HFFc6 (cell line): ENCODE results near the gene HSD17B13. TPM values are rescaled to one million over a fixed set of nuclear protein-coding genes. Genes with fewer than 3 reads are reported as not detected.

ENCODE experiments used
- DNase-seq: peaks from one replicate; pipeline ENCODE4 v3.0.0-alpha.2; 2018
- H3K27ac Mint-ChIP-seq: 2 replicates; pipeline ENCODE4 v1.8.0; 2020; ENCODE audit warnings: mild to moderate bottlenecking, mixed read lengths
- H3K27me3 Mint-ChIP-seq: 2 replicates; pipeline ENCODE4 v1.8.0; 2021; ENCODE audit warnings: mild to moderate bottlenecking, moderate library complexity, mixed read lengths; ENCODE audit not compliant: insufficient read depth
- H3K36me3 Mint-ChIP-seq: 2 replicates; pipeline ENCODE4 v1.8.0; 2021; ENCODE audit warnings: low read depth, mixed read lengths
- H3K4me1 Mint-ChIP-seq: 2 replicates; pipeline ENCODE4 v1.8.0; 2020; ENCODE audit warnings: low read depth, mixed read lengths
- H3K4me3 Mint-ChIP-seq: 2 replicates; pipeline ENCODE4 v1.8.0; 2020; ENCODE audit warnings: mild to moderate bottlenecking, moderate library complexity, mixed read lengths
- H3K9me3 Mint-ChIP-seq: 2 replicates; pipeline ENCODE4 v1.8.0; 2020; ENCODE audit warnings: mild to moderate bottlenecking, mixed read lengths
- total RNA-seq, 6 experiments: library from RNA; stranded (reverse); fragmentation: NEBNext Ultra II Directional; extraction: Animal tissue kit (Norgen Biotek cat#: 25700); gene quantifications; 2 replicates in 1 of 6; 3 replicates in 5 of 6; pipeline ENCODE4 v1.2.3, GENCODE V29; 2021
- TF ChIP-seq, protein P1 (sequence below): fragments of 200-600 bp; sonication (generic); IDR thresholded peaks from 2 replicates; pipeline ENCODE4 v1.5.0; 2021; ENCODE audit warnings: antibody characterized with exemption, mild to moderate bottlenecking

The HSD17B13 gene
- total RNA-seq, 6 experiments from 2014 or later, result not detected

DNA sequence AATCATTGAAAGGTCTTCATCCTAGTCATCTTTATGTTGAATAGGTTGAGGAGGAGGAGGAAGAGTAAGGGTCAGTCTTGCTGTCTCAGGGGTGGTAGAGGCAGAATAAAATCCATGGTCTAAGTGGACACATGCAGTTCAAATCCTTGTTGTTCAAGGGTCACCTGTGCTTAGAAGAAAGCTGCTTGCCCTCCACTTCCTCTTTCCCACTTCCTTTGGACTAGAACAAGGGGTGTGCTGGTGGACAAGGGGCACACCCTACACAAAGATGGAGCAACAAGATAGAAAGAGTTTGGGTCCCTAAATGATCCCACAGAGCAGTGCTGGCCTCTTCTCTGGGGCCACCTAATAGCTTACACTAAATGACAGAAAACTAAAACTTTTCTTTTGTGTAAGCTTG lies 47.9 kb downstream of the HSD17B13 start:
- Mint-ChIP-seq H3K4me3 (no peak overlapping the region), H3K4me1 (no peaks in the 10 kb centered on the region), H3K9me3 (no peaks in the 10 kb centered on the region), H3K36me3 (no peaks in the 10 kb centered on the region), H3K27me3 (peaks cover 10% of the 10 kb centered on the region), H3K27ac (no peak overlapping the region)
- DNase-seq, result no peak
- TF ChIP-seq, protein P1, sequence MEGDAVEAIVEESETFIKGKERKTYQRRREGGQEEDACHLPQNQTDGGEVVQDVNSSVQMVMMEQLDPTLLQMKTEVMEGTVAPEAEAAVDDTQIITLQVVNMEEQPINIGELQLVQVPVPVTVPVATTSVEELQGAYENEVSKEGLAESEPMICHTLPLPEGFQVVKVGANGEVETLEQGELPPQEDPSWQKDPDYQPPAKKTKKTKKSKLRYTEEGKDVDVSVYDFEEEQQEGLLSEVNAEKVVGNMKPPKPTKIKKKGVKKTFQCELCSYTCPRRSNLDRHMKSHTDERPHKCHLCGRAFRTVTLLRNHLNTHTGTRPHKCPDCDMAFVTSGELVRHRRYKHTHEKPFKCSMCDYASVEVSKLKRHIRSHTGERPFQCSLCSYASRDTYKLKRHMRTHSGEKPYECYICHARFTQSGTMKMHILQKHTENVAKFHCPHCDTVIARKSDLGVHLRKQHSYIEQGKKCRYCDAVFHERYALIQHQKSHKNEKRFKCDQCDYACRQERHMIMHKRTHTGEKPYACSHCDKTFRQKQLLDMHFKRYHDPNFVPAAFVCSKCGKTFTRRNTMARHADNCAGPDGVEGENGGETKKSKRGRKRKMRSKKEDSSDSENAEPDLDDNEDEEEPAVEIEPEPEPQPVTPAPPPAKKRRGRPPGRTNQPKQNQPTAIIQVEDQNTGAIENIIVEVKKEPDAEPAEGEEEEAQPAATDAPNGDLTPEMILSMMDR, result no peak

DNA sequence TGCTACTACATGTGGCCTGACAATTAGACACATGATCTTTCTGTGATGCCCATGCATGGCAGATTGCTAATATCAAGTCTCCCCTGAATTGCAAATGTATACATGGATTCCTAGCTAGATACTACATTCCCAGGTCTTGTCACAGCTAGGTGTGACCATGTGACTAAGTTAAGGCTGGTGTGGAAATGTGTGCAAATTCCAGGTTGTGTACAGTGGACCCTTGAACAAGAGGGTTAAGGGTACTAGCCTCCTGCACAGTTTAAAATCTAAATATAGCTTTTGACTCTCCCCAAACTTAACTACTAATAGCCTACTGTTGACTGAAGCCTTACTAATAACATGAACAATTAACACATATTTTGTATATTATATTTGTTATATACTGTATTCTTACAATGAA lies 48.4 kb downstream of the HSD17B13 start:
- no peak for DNase-seq
- Mint-ChIP-seq H3K9me3 (no peaks in the 10 kb centered on the region), H3K4me1 (no peaks in the 10 kb centered on the region), H3K27me3 (peaks cover 10% of the 10 kb centered on the region), H3K36me3 (no peaks in the 10 kb centered on the region), H3K4me3 (no peak overlapping the region), H3K27ac (no peak overlapping the region)
- TF ChIP-seq, protein P1, result no peak

DNA sequence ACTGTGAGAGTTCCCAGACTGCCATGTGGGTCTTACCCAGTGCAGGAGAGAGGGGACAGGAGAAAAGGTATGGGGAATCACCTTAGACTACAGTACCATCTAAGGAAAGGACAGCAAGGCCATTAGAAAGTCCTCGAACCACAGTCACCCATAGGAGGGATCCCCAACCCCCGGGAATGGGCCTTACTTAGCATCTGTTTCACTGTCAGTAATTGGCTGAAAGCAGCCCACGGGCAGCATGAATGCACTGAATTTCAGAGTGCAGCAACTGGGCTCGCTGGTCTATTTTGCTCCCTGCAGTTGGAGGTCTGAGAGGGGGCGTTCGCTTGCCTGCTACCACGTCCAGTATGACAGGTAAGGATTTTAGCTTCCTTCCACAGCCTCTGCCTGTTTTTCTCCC lies 51.9 kb downstream of the HSD17B13 start:
- Mint-ChIP-seq H3K4me1 (no peaks in the 10 kb centered on the region), H3K9me3 (no peaks in the 10 kb centered on the region), H3K27me3 (peaks cover 22% of the 10 kb centered on the region), H3K4me3 (no peak overlapping the region), H3K36me3 (no peaks in the 10 kb centered on the region), H3K27ac (no peak overlapping the region)
- TF ChIP-seq, protein P1, result no peak
- DNase-seq, result no peak

DNA sequence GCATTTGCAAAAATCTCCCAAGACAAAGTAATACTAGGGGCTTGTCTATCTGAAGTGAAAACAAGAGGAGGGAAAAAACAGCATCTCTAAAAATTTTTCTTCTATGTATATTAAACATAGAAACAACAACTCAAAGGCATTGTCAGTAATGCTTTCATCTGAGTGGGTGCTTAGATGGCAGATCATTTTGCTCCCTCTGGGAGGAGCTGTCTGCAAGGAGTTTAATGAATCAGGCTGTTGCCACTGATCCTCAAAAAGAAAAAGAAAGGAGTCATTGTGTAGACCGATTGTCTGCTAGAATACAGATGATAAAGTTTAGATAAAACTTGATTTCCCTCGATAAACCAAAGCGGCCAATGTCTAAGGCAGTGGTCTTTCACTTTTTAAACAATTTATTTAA lies 52.5 kb downstream of the HSD17B13 start:
- Mint-ChIP-seq H3K27me3 (peaks cover 25% of the 10 kb centered on the region), H3K9me3 (no peaks in the 10 kb centered on the region), H3K4me1 (no peaks in the 10 kb centered on the region), H3K27ac (no peak overlapping the region), H3K36me3 (no peaks in the 10 kb centered on the region), H3K4me3 (no peak overlapping the region)
- TF ChIP-seq, protein P1, result peak; percentile 63
- DNase-seq, result peak; percentile 38

DNA sequence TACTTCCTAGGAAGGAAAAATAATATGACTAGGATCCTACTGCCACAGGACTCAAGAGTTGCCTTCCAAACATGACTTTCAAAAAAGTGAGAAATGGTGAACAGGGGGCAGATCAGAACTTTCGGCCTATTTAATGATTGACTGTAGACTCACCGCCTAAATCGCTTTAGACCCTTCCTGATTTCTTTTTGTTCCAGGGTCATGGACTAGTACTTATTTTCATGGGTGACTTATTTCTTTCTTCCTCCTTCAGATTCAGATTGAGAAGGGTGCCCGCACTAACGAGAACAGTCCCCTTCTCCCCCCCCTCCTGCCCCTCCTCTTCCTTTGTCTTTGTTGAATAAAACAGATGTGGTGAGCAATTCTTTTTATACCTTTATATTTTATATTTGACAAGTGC lies 54.3 kb downstream of the HSD17B13 start:
- Mint-ChIP-seq H3K27me3 (peaks cover 25% of the 10 kb centered on the region), H3K4me1 (no peaks in the 10 kb centered on the region), H3K9me3 (no peaks in the 10 kb centered on the region), H3K36me3 (no peaks in the 10 kb centered on the region), H3K4me3 (no peak overlapping the region), H3K27ac (no peak overlapping the region)
- TF ChIP-seq, protein P1, result no peak
- DNase-seq, result no peak

DNA sequence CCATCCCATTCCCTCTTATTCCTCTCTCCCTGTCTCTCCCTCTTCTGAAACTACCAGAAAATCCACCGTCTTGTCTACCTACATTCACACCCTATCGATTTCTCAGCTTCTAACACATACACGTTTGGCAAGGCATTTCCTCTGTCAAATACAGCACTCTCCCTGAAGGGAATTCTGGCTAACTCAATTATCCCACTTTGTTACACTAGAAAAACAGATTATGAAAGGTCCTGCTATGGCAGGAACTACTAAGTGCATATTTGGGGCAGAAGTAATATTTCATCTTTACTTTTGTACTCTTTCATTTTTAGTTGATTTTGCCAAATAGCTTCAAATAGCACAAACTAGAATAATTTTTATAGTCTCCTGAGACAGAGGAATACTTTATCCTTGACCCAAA lies 55.7 kb downstream of the HSD17B13 start:
- H3K9me3 Mint-ChIP-seq, result peaks cover 5% of the 10 kb centered on the region
- no peaks in the 10 kb centered on the region for H3K36me3 Mint-ChIP-seq
- TF ChIP-seq, protein P1, result no peak
- H3K4me1 Mint-ChIP-seq, result no peaks in the 10 kb centered on the region
- H3K27me3 Mint-ChIP-seq, result peaks cover 25% of the 10 kb centered on the region
- no peak overlapping the region for H3K27ac Mint-ChIP-seq
- H3K4me3 Mint-ChIP-seq, result no peak overlapping the region
- DNase-seq, result no peak
